Left hindlimb (tissue), 1 donor: ENCODE measurements around the gene CLPX.
"Not testable (repeated sequence)": the region's sequence is repeated elsewhere in the genome, so short reads cannot be mapped to it uniquely, and the experiment has no call there.

ENCODE experiments used
- DNase-seq: peaks from one replicate; pipeline ENCODE4 v3.0.0-alpha.2; 2018

CLPX gene

GRCh38 chr15:65099801-65100200 lies 85.3 kb downstream of the CLPX start:
- not testable (repeated sequence) for DNase-seq

GRCh38 chr15:65099336-65099735 lies 85.8 kb downstream of the CLPX start:
- DNase-seq, result no peak
